ENCODE results near the gene IGSF21. TPM values are rescaled to one million over a fixed set of nuclear protein-coding genes. Genes with fewer than 3 reads are reported as not detected.

The IGSF21 gene
- total RNA-seq, 2 experiments from 2014 or later, result not detected

GRCh38 chr1:18147672-18148071, 40.1 kb downstream of the IGSF21 start:
- H3K9me3 Mint-ChIP-seq, result no peaks in the 10 kb centered on the region
- intact Hi-C loops (cut with micrococcal nuclease), result no loop called here

GRCh38 chr1:18148461-18148860, 40.9 kb downstream of the IGSF21 start:
- intact Hi-C loops (cut with micrococcal nuclease), result no loop called here
- POLR2A ChIA-PET, result no interaction called here
- DNase-seq (no peak), ATAC-seq (no peak)
- H3K27me3 Mint-ChIP-seq, result no peaks in the 10 kb centered on the region
- no peak overlapping the region for H3K4me3 Mint-ChIP-seq
- CTCF ChIA-PET, result no interaction called here
- H3K27ac Mint-ChIP-seq, result no peak overlapping the region
- H3K36me3 Mint-ChIP-seq (ENCODE audit: low read depth), result no peaks in the 10 kb centered on the region
- no peaks in the 10 kb centered on the region for H3K4me1 Mint-ChIP-seq (ENCODE audit: low read depth)
- TF ChIP-seq CTCF (IDR thresholded peaks at IDR 0.05), result no peak
- H3K9me3 Mint-ChIP-seq, result no peaks in the 10 kb centered on the region

More at GRCh38 chr1:18147672-18148071, 40.1 kb downstream of the IGSF21 start:
- no peak for DNase-seq
- ChIA-PET CTCF (no interaction called here), POLR2A (no interaction called here)
- no peak for TF ChIP-seq CTCF (IDR thresholded peaks at IDR 0.05)
- H3K27ac Mint-ChIP-seq, result no peak overlapping the region
- H3K36me3 Mint-ChIP-seq (ENCODE audit: low read depth), result no peaks in the 10 kb centered on the region
- ATAC-seq, result no peak
- H3K27me3 Mint-ChIP-seq, result no peaks in the 10 kb centered on the region
- no peak overlapping the region for H3K4me3 Mint-ChIP-seq
- H3K4me1 Mint-ChIP-seq (ENCODE audit: low read depth), result no peaks in the 10 kb centered on the region

- H3K4me3 Mint-ChIP-seq, result no peak overlapping the region
- H3K36me3 Mint-ChIP-seq (ENCODE audit: low read depth), result no peaks in the 10 kb centered on the region
- no peak for DNase-seq
- POLR2A ChIA-PET, result no interaction called here
- H3K27ac Mint-ChIP-seq, result no peak overlapping the region
- H3K27me3 Mint-ChIP-seq, result no peaks in the 10 kb centered on the region
- no peak for TF ChIP-seq CTCF (IDR thresholded peaks at IDR 0.05)
- intact Hi-C loops (cut with micrococcal nuclease), result no loop called here
- CTCF ChIA-PET, result no interaction called here
- ATAC-seq, result no peak
- no peaks in the 10 kb centered on the region for H3K4me1 Mint-ChIP-seq (ENCODE audit: low read depth)
- no peaks in the 10 kb centered on the region for H3K9me3 Mint-ChIP-seq
These were observed 41.5 kb downstream of the IGSF21 start for GRCh38 chr1:18149027-18149641.

- no peak overlapping the region for H3K27ac Mint-ChIP-seq
- no peak for ATAC-seq
- ChIA-PET CTCF (no interaction called here), POLR2A (no interaction called here)
- no peaks in the 10 kb centered on the region for H3K36me3 Mint-ChIP-seq (ENCODE audit: low read depth)
- H3K9me3 Mint-ChIP-seq, result no peaks in the 10 kb centered on the region
- no peak for TF ChIP-seq CTCF (IDR thresholded peaks at IDR 0.05)
- no peaks in the 10 kb centered on the region for H3K4me1 Mint-ChIP-seq (ENCODE audit: low read depth)
- no peaks in the 10 kb centered on the region for H3K27me3 Mint-ChIP-seq
- DNase-seq, result no peak
- H3K4me3 Mint-ChIP-seq, result no peak overlapping the region
- intact Hi-C loops (cut with micrococcal nuclease), result no loop called here
These were observed 44.0 kb downstream of the IGSF21 start for GRCh38 chr1:18151436-18152122.

- ChIA-PET CTCF (interaction anchor here (1.0 kb wide), 1 partner anchor 11 kb away, joined by 3 read pairs; no protein-coding TSS in a partner anchor), POLR2A (no interaction called here)
- no peak for TF ChIP-seq CTCF (IDR thresholded peaks at IDR 0.05)
- intact Hi-C loops (cut with micrococcal nuclease), result no loop called here
- Mint-ChIP-seq H3K4me1 (ENCODE audit: low read depth) (no peaks in the 10 kb centered on the region), H3K27ac (no peak overlapping the region), H3K4me3 (no peak overlapping the region), H3K27me3 (peaks cover 3% of the 10 kb centered on the region), H3K36me3 (ENCODE audit: low read depth) (no peaks in the 10 kb centered on the region), H3K9me3 (no peaks in the 10 kb centered on the region)
- DNase-seq (no peak), ATAC-seq (no peak)
These were observed 47.0 kb downstream of the IGSF21 start for GRCh38 chr1:18154430-18155194.

Measured in activated CD8-positive, alpha-beta T cell treated with anti-CD3 and anti-CD28 coated beads for 36 hours (primary cell).